K562 (cell line): ENCODE measurements around the gene GIGYF1. TPM values are rescaled to one million over a fixed set of nuclear protein-coding genes. Genes with fewer than 3 reads are reported as not detected.

Experiments
- ATAC-seq: fragments of 200-7000 bp; cut with Tn5 transposase; 3 replicates; pipeline ENCODE4 v1.9.1; 2020; ENCODE audit warnings: moderate library complexity
- BruUV-seq: library from RNA; stranded (reverse); fragments of 400-500 nt; replicated peaks from 2 replicates; lab custom pipeline; 2021; lab: Mats Ljungman, UMichigan
- CTCF ChIA-PET: fragments of 300-600 bp; formaldehyde crosslinking; extraction: SDS; loops from one replicate; lab custom pipeline; 2021; ENCODE audit warnings: low intra/inter-chr PET ratio; lab: Yijun Ruan, JAX
- POLR2A ChIA-PET: fragments of 300-600, 350-650 bp; sonication (Branson Sonifier 250); formaldehyde crosslinking; extraction: SDS; loops from one replicate; lab custom pipeline; 2021; ENCODE audit warnings: antibody characterized with exemption, inconsistent platforms; lab: Yijun Ruan, JAX
- DNase-seq, 4 experiments: peaks; one replicate each; pipeline versions ENCODE4 v3.0.0 to v3.0.0-alpha.2; 2011 to 2018; ENCODE audit warnings: low spot score in 3 of 4, mixed read lengths in 3 of 4; ENCODE audit errors: extremely low read depth in 1 of 4
- FAIRE-seq: peaks from 2 replicates; lab custom pipeline; 2011; peaks lifted over from hg19 to GRCh38; lab: Jason Lieb, UNC
- H2AFZ ChIP-seq: 2 replicates; pipeline ENCODE4 v1.6.0; 2011; ENCODE audit warnings: low read depth, low read length, control low read depth, inconsistent platforms
- H3K27ac ChIP-seq: fragments of 200-600 bp; 3 replicates; pipeline ENCODE4 v1.8.0; 2011; ENCODE audit warnings: low read depth, mild to moderate bottlenecking, control low read depth, inconsistent platforms, low read length, moderate library complexity, mixed read lengths; ENCODE audit errors: extremely low read depth
- H3K27me3 ChIP-seq, 2 experiments: fragments of 300-600 bp in 1 of 2; 2 replicates in 1 of 2; 3 replicates in 1 of 2; pipeline versions ENCODE4 v1.6.0 to v1.8.0; 2011; ENCODE audit warnings: inconsistent platforms in 2 of 2, low read length in 2 of 2, mild to moderate bottlenecking in 1 of 2, mixed read lengths in 1 of 2, moderate library complexity in 1 of 2; ENCODE audit not compliant: control insufficient read depth in 2 of 2, insufficient read depth in 2 of 2
- H3K36me3 ChIP-seq: fragments of 300-600 bp; 3 replicates; pipeline ENCODE4 v1.8.0; 2011; ENCODE audit warnings: mild to moderate bottlenecking, low read length, inconsistent platforms; ENCODE audit not compliant: control insufficient read depth, insufficient read depth
- H3K4me1 ChIP-seq, 2 experiments: fragments of 200-600 bp in 1 of 2; replicated peaks in 1 of 2; 2 replicates in 1 of 2; 3 replicates in 1 of 2; pipeline versions ENCODE4 v1.5.1 to v1.8.0; 2011; ENCODE audit warnings: inconsistent platforms in 2 of 2, low read length in 2 of 2, mild to moderate bottlenecking in 1 of 2, mixed read lengths in 1 of 2, moderate library complexity in 1 of 2; ENCODE audit not compliant: control insufficient read depth in 2 of 2, insufficient read depth in 2 of 2
- H3K4me2 ChIP-seq: 2 replicates; pipeline ENCODE4 v1.6.1; 2011; ENCODE audit warnings: low read length, control low read depth, inconsistent platforms, mixed read lengths; ENCODE audit not compliant: insufficient read depth
- H3K4me3 ChIP-seq: fragments of 200-600 bp; sonication (generic), shearing (Covaris generic); 2 replicates; pipeline ENCODE4 v1.5.1; 2016; ENCODE audit warnings: control low read depth, inconsistent platforms
- H3K79me2 ChIP-seq: fragments of 200-600 bp; 3 replicates; pipeline ENCODE4 v1.8.0; 2011; ENCODE audit warnings: low read length, inconsistent platforms; ENCODE audit not compliant: control insufficient read depth, insufficient read depth
- H3K9ac ChIP-seq, 2 experiments: 2 replicates each; pipeline versions ENCODE4 v1.6.0 to v1.6.1; 2011; ENCODE audit warnings: low read depth in 2 of 2, low read length in 2 of 2, control low read depth in 1 of 2, inconsistent platforms in 1 of 2, mild to moderate bottlenecking in 1 of 2, mixed read lengths in 1 of 2; ENCODE audit not compliant: insufficient read depth in 1 of 2
- H3K9me1 ChIP-seq: one replicate; pipeline ENCODE4 v1.6.0; 2011; ENCODE audit warnings: inconsistent platforms, mild to moderate bottlenecking, low read length, moderate library complexity; ENCODE audit not compliant: control insufficient read depth, insufficient read depth
- H3K9me3 ChIP-seq: replicated peaks from 2 replicates; pipeline ENCODE4 v1.5.1; 2011; ENCODE audit warnings: low read depth, low read length, inconsistent platforms; ENCODE audit not compliant: control insufficient read depth, insufficient read depth
- H4K20me1 ChIP-seq: replicated peaks from 2 replicates; pipeline ENCODE4 v1.6.1; 2011; ENCODE audit warnings: low read length, inconsistent platforms, mixed read lengths; ENCODE audit not compliant: control insufficient read depth, insufficient read depth
- CBX8 ChIP-seq: fragments of 200-600 bp; sonication (generic); IDR thresholded peaks from 2 replicates; pipeline ENCODE4 v1.6.1; 2012; ENCODE audit warnings: borderline replicate concordance, mixed run types, low read depth, mild to moderate bottlenecking, moderate library complexity, mixed read lengths, low read length, control low read depth, inconsistent platforms; ENCODE audit not compliant: poor library complexity, severe bottlenecking; ENCODE audit errors: extremely low read depth
- NFIC ChIP-seq: fragments of 450-650 bp; IDR thresholded peaks from 2 replicates; pipeline ENCODE4 v1.6.1; 2017; ENCODE audit warnings: mild to moderate bottlenecking, inconsistent platforms
- NR3C1 ChIP-seq: sonication (generic); formaldehyde crosslinking; IDR thresholded peaks from 2 replicates; pipeline ENCODE4 v1.8.1; 2022; ENCODE audit warnings: missing genetic modification reagents
- POLR2G ChIP-seq: fragments of 200-400 bp; formaldehyde crosslinking; IDR thresholded peaks from 2 replicates; pipeline ENCODE4 v1.6.1; 2017; ENCODE audit warnings: low read depth, mild to moderate bottlenecking, antibody characterized with exemption, low read length, moderate library complexity
- POU5F1 ChIP-seq: fragments of 150-350 bp; IDR thresholded peaks from 2 replicates; pipeline ENCODE4 v1.6.1; 2014; ENCODE audit warnings: borderline replicate concordance, low read length, low read depth, mild to moderate bottlenecking; ENCODE audit not compliant: partially characterized antibody
- RBM22 ChIP-seq: fragments of 200-400 bp; formaldehyde crosslinking; IDR thresholded peaks from 2 replicates; pipeline ENCODE4 v1.6.1; 2018; ENCODE audit warnings: low read length, low read depth; ENCODE audit not compliant: poor library complexity, severe bottlenecking
- ZNF311 ChIP-seq: fragments of 250-450 bp; sonication (Bioruptor Pico); IDR thresholded peaks from 2 replicates; pipeline ENCODE4 v1.4.0; 2020; ENCODE audit warnings: mild to moderate bottlenecking, moderate library complexity
- ZSCAN29 ChIP-seq: fragments of 450-650 bp; IDR thresholded peaks from 2 replicates; pipeline ENCODE4 v1.6.1; 2017
- WGBS: fragments of 100-300 bp; shearing (Covaris generic); methylation state at CpG from one replicate; pipeline ENCODE4 v1.1.6; 2016; ENCODE audit warnings: low coverage, mixed read lengths; ENCODE audit not compliant: insufficient coverage; ENCODE audit errors: missing lambda C conversion rate; 5-methylcytosine and 5-hydroxymethylcytosine counted together
- in situ Hi-C: fragments of 300-500 bp; cut with MboI; formaldehyde crosslinking; loops from 4 replicates; pipeline ENCODE4 v1.15.0; 2018; ENCODE audit warnings: inconsistent platforms, mixed read lengths
- intact Hi-C: fragments of 100-400 bp; cut with micrococcal nuclease; formaldehyde crosslinking; loops from 2 replicates; pipeline ENCODE4 v1.14.2; 2022
- polyA plus RNA-seq, 8 experiments: library from polyadenylated mRNA; depleted of rRNA in 4 of 8; stranded (reverse) in 5 of 8; unstranded in 3 of 8; fragments of >200 nt; fragmentation: Nextera tagmentation in 2 of 8; fragmentation: Illumina TruSeq in 1 of 8; extraction: Ambion mirVana in 2 of 8; extraction: Trizol in 1 of 8; gene quantifications; 2 replicates each; pipeline versions ENCODE4 v1.2.1 to v1.2.3, GENCODE V29; 2011 to 2014; ENCODE audit warnings: inconsistent platforms in 1 of 8, missing spikeins in 1 of 8
- total RNA-seq, 7 experiments: library from RNA; depleted of rRNA in 6 of 7; stranded (reverse); fragments of >200 nt in 6 of 7; fragmentation: Illumina TruSeq in 2 of 7; extraction: Trizol in 2 of 7; gene quantifications; 2 replicates each; pipeline versions ENCODE4 v1.2.1 to v1.2.3, GENCODE V29; 2011 to 2021; ENCODE audit warnings: low replicate concordance in 1 of 7
- TF ChIP-seq, protein P1 (sequence below): sonication (generic); formaldehyde crosslinking; IDR thresholded peaks from 2 replicates; pipeline ENCODE4 v1.8.1; 2023; ENCODE audit warnings: mild to moderate bottlenecking, missing genetic modification reagents
- TF ChIP-seq, protein P2 (sequence below): fragments of 450-650 bp; IDR thresholded peaks from 2 replicates; pipeline ENCODE4 v1.7.1; 2018; ENCODE audit warnings: mild to moderate bottlenecking, low read depth; ENCODE audit not compliant: partially characterized antibody
- TF ChIP-seq, protein P3 (sequence below): sonication (generic); formaldehyde crosslinking; IDR thresholded peaks from 2 replicates; pipeline ENCODE4 v1.8.0; 2022; ENCODE audit warnings: missing genetic modification reagents, mild to moderate bottlenecking, moderate library complexity, borderline replicate concordance

GIGYF1 gene
- total and polyA plus RNA-seq, 9 of the 15 experiments (the other 6 are each of a cell fraction or from before 2014, with no cell fraction given), result 0.56 to 76.2 (median 16.8) TPM

DNA sequence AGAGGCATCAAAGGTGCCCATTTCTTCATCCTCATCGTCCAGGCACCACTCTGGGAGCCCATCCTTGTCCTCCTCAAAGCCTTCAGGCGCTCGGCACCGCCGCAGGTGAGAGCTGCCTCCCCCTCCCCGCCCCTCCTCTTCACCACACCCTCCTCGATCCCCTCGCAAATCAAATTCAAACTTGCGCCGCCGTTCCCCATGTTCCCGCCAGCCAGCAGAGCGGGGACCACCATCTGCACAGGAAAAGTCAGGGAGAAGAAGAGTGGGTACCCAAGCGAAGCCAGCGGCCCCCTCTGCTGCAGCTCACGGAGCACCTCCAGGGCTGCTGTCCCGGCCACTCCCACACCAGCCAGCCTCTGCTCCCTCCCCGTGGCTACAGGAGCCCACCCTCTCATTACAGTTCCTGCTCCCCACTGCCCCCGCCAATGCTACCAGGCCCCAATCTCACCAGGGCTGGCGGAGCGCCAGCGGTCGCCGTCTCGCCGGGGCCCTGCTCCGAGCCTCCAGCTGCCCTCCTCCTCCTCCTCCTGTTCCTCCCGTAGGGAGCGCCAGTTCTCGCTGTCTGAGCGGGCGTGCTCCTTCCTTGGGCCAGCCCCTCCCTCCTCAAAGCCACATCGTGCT is 7.7 kb downstream of the GIGYF1 start:
- Histone ChIP-seq H3K9me1 (no peaks in the 10 kb centered on the region), H3K79me2 (peaks cover 32% of the 10 kb centered on the region), H4K20me1 (peaks cover 18% of the 10 kb centered on the region), H3K36me3 (peaks cover 97% of the 10 kb centered on the region; the same call in 2 of the 3 replicates), H3K4me2 (no peak overlapping the region), H3K27ac (no peak overlapping the region), H3K4me1 (peaks cover 3 to 77% of the 10 kb centered on the region in 2 experiments; a peak in 3 of 5 replicates), H3K4me3 (no peak overlapping the region), H2AFZ (no peak overlapping the region), H3K27me3 (no peaks in the 10 kb centered on the region), H3K9me3 (no peaks in the 10 kb centered on the region), H3K9ac (no peak overlapping the region)
- POLR2A ChIA-PET, result interaction anchor here (0.6 to 1.2 kb wide), 2 partner anchors 19 to 279 kb away, joined by 3 read pairs; no protein-coding TSS in a partner anchor
- 91% methylated on average over 20 of the region's 33 CpGs for WGBS
- intact Hi-C loops (no loop called here), in situ Hi-C loops (no loop called here)
- TF ChIP-seq NR3C1 (no peak), POU5F1 (no peak), NFIC (peak; percentile 62), CBX8 (no peak), ZNF311 (no peak), RBM22 (peak; percentile 79), ZSCAN29 (no peak), POLR2G (peak; percentile 39; the same call in 1 of the 2 replicates)
- TF ChIP-seq, protein P1, sequence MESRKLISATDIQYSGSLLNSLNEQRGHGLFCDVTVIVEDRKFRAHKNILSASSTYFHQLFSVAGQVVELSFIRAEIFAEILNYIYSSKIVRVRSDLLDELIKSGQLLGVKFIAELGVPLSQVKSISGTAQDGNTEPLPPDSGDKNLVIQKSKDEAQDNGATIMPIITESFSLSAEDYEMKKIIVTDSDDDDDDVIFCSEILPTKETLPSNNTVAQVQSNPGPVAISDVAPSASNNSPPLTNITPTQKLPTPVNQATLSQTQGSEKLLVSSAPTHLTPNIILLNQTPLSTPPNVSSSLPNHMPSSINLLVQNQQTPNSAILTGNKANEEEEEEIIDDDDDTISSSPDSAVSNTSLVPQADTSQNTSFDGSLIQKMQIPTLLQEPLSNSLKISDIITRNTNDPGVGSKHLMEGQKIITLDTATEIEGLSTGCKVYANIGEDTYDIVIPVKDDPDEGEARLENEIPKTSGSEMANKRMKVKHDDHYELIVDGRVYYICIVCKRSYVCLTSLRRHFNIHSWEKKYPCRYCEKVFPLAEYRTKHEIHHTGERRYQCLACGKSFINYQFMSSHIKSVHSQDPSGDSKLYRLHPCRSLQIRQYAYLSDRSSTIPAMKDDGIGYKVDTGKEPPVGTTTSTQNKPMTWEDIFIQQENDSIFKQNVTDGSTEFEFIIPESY (CRISPR knock-in tag), result peak; percentile 70
- TF ChIP-seq, protein P2, sequence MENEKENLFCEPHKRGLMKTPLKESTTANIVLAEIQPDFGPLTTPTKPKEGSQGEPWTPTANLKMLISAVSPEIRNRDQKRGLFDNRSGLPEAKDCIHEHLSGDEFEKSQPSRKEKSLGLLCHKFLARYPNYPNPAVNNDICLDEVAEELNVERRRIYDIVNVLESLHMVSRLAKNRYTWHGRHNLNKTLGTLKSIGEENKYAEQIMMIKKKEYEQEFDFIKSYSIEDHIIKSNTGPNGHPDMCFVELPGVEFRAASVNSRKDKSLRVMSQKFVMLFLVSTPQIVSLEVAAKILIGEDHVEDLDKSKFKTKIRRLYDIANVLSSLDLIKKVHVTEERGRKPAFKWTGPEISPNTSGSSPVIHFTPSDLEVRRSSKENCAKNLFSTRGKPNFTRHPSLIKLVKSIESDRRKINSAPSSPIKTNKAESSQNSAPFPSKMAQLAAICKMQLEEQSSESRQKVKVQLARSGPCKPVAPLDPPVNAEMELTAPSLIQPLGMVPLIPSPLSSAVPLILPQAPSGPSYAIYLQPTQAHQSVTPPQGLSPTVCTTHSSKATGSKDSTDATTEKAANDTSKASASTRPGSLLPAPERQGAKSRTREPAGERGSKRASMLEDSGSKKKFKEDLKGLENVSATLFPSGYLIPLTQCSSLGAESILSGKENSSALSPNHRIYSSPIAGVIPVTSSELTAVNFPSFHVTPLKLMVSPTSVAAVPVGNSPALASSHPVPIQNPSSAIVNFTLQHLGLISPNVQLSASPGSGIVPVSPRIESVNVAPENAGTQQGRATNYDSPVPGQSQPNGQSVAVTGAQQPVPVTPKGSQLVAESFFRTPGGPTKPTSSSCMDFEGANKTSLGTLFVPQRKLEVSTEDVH, result no peak
- TF ChIP-seq, protein P3, sequence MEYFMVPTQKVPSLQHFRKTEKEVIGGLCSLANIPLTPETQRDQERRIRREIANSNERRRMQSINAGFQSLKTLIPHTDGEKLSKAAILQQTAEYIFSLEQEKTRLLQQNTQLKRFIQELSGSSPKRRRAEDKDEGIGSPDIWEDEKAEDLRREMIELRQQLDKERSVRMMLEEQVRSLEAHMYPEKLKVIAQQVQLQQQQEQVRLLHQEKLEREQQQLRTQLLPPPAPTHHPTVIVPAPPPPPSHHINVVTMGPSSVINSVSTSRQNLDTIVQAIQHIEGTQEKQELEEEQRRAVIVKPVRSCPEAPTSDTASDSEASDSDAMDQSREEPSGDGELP (CRISPR knock-in tag), result no peak
- FAIRE-seq, result no peak
- no peak for ATAC-seq
- DNase-seq, result peak in 2 of 4 experiments; percentile 15 to 29
- CTCF ChIA-PET, result no interaction called here
- no TSS peak for BruUV-seq
